HepG2 (cell line): ENCODE data around the gene TIMM17A. TPM values are rescaled to one million over a fixed set of nuclear protein-coding genes. Genes with fewer than 3 reads are reported as not detected.

Experiments
- ATAC-seq: fragments of 200-7000 bp; cut with Tn5 transposase; 3 replicates; pipeline ENCODE4 v1.9.1; 2020; ENCODE audit warnings: mild to moderate bottlenecking, moderate library complexity
- BruUV-seq: library from RNA; stranded (reverse); fragments of 400-500 nt; replicated peaks from 2 replicates; lab custom pipeline; 2021; lab: Mats Ljungman, UMichigan
- CTCF ChIA-PET: fragments of 300-600 bp; formaldehyde crosslinking; extraction: SDS; loops from one replicate; lab custom pipeline; 2021; ENCODE audit warnings: low total read pairs, inconsistent platforms, low intra/inter-chr PET ratio; lab: Yijun Ruan, JAX
- POLR2A ChIA-PET: fragments of 350-600 bp; sonication (Branson Sonifier 250); formaldehyde crosslinking; loops from one replicate; lab custom pipeline; 2020; ENCODE audit warnings: antibody characterized with exemption, inconsistent platforms; lab: Yijun Ruan, JAX
- DNase-seq: peaks from one replicate; pipeline ENCODE4 v3.0.0-alpha.2; 2015; ENCODE audit warnings: low spot score
- FAIRE-seq: peaks from 3 replicates; lab custom pipeline; 2011; peaks lifted over from hg19 to GRCh38; lab: Jason Lieb, UNC
- H2AFZ ChIP-seq: one replicate; pipeline ENCODE4 v1.6.1; 2011; ENCODE audit warnings: low read length, inconsistent platforms
- H3K27ac ChIP-seq: fragments of 300-600 bp; 3 replicates; pipeline ENCODE4 v1.8.0; 2011; ENCODE audit warnings: mixed run types, mild to moderate bottlenecking, mixed read lengths, low read length, inconsistent platforms; ENCODE audit not compliant: insufficient read depth; ENCODE audit errors: extremely low read length
- H3K27me3 ChIP-seq, 2 experiments: fragments of 200-600 bp in 1 of 2; 2 replicates in 1 of 2; 3 replicates in 1 of 2; pipeline versions ENCODE4 v1.6.0 to v1.8.0; 2011; ENCODE audit warnings: low read length in 2 of 2, mild to moderate bottlenecking in 2 of 2, moderate library complexity in 2 of 2, inconsistent platforms in 1 of 2; ENCODE audit not compliant: insufficient read depth in 2 of 2, control insufficient read depth in 1 of 2
- H3K36me3 ChIP-seq, 2 experiments: fragments of 200-600 bp in 1 of 2; replicated peaks in 1 of 2; 2 replicates in 1 of 2; 3 replicates in 1 of 2; pipeline versions ENCODE4 v1.5.1 to v1.8.0; 2011; ENCODE audit warnings: low read length in 2 of 2, inconsistent platforms in 1 of 2; ENCODE audit not compliant: insufficient read depth in 2 of 2, control insufficient read depth in 1 of 2
- H3K4me1 ChIP-seq: 2 replicates; pipeline ENCODE4 v1.5.1; 2012; ENCODE audit warnings: low read length, inconsistent platforms; ENCODE audit not compliant: insufficient read depth
- H3K4me2 ChIP-seq: 2 replicates; pipeline ENCODE4 v1.6.0; 2011; ENCODE audit warnings: low read depth, low read length, inconsistent platforms
- H3K4me3 ChIP-seq, 3 experiments: fragments of 200-600 bp in 1 of 3; sonication (generic), shearing (Covaris generic) in 1 of 3; replicated peaks in 1 of 3; 2 replicates each; pipeline ENCODE4 v1.5.1; 2011 to 2016; ENCODE audit warnings: low read length in 3 of 3, inconsistent platforms in 2 of 3, low read depth in 2 of 3, mild to moderate bottlenecking in 2 of 3, control low read depth in 1 of 3, mixed read lengths in 1 of 3; ENCODE audit not compliant: insufficient read depth in 1 of 3
- H3K79me2 ChIP-seq: one replicate; pipeline ENCODE4 v1.6.1; 2011; ENCODE audit warnings: low read length, inconsistent platforms; ENCODE audit not compliant: insufficient read depth
- H3K9ac ChIP-seq: 2 replicates; pipeline ENCODE4 v1.6.0; 2011; ENCODE audit warnings: mild to moderate bottlenecking, low read depth, low read length, inconsistent platforms; ENCODE audit not compliant: insufficient read depth
- H3K9me3 ChIP-seq: 2 replicates; pipeline ENCODE4 v1.5.1; 2012; ENCODE audit warnings: mild to moderate bottlenecking, low read length
- H4K20me1 ChIP-seq: 2 replicates; pipeline ENCODE4 v1.6.0; 2011; ENCODE audit warnings: inconsistent platforms, mild to moderate bottlenecking, low read length, moderate library complexity; ENCODE audit not compliant: insufficient read depth
- PCBP1 ChIP-seq: fragments of 200-400 bp; formaldehyde crosslinking; IDR thresholded peaks from 2 replicates; pipeline ENCODE4 v1.6.1; 2017; ENCODE audit warnings: mild to moderate bottlenecking, low read depth, low read length, borderline replicate concordance
- POLR2A ChIP-seq, 2 experiments: IDR thresholded peaks; 2 replicates each; pipeline ENCODE4 v1.6.1; 2011; ENCODE audit warnings: low read depth in 2 of 2, low read length in 2 of 2, mild to moderate bottlenecking in 1 of 2, moderate library complexity in 1 of 2; ENCODE audit not compliant: insufficient read depth in 1 of 2
- RARA ChIP-seq: IDR thresholded peaks from 2 replicates; pipeline ENCODE4 v1.6.1; 2016; ENCODE audit warnings: missing genetic modification reagents, missing compliant biosample characterization
- RBM39 ChIP-seq: fragments of 200-400 bp; formaldehyde crosslinking; IDR thresholded peaks from one replicate; pipeline ENCODE4 v1.6.1; 2018; ENCODE audit warnings: antibody characterized with exemption, mild to moderate bottlenecking, low read depth, low read length; ENCODE audit not compliant: poor library complexity, severe bottlenecking
- RXRA ChIP-seq: sonication (generic); formaldehyde crosslinking; IDR thresholded peaks from 2 replicates; pipeline ENCODE4 v1.5.1; 2020; ENCODE audit warnings: missing genetic modification reagents
- RXRB ChIP-seq: IDR thresholded peaks from 2 replicates; pipeline ENCODE4 v1.6.1; 2016; ENCODE audit warnings: borderline replicate concordance, missing genetic modification reagents, missing compliant biosample characterization
- SKI ChIP-seq: fragments of 450-650 bp; IDR thresholded peaks from one replicate; pipeline ENCODE4 v1.6.1; 2018; ENCODE audit warnings: mild to moderate bottlenecking; ENCODE audit not compliant: partially characterized antibody
- SSRP1 ChIP-seq: IDR thresholded peaks from 2 replicates; pipeline ENCODE4 v1.6.1; 2016; ENCODE audit warnings: control low read depth
- ZNF567 ChIP-seq: sonication (generic); formaldehyde crosslinking; IDR thresholded peaks from 2 replicates; pipeline ENCODE4 v1.8.1; 2023; ENCODE audit warnings: mild to moderate bottlenecking, missing genetic modification reagents, borderline replicate concordance
- ZNF639 ChIP-seq: conservative IDR thresholded peaks from 2 replicates; pipeline ENCODE4 v1.6.1; 2018; ENCODE audit warnings: missing genetic modification reagents
- WGBS: methylation state at CpG from one replicate; pipeline ENCODE4 v1.1.6; 2017; ENCODE audit warnings: low lambda C conversion rate; 5-methylcytosine and 5-hydroxymethylcytosine counted together
- in situ Hi-C: cut with HindIII; loops from 2 replicates; pipeline ENCODE4 v1.10.0; 2017; ENCODE audit warnings: low pct_unique_long_range_greater_than_20kb; ENCODE audit not compliant: extremely low pct_ligation_motif_present
- intact Hi-C: fragments of 100-400 bp; cut with micrococcal nuclease; formaldehyde crosslinking; loops from one replicate; pipeline ENCODE4 v1.10.0; 2022; ENCODE audit not compliant: unreplicated experiment
- polyA plus RNA-seq, 8 experiments: library from polyadenylated mRNA; depleted of rRNA in 3 of 8; stranded (reverse) in 7 of 8; unstranded in 1 of 8; fragments of >200 nt; fragmentation: Illumina TruSeq in 4 of 8; extraction: Trizol in 4 of 8; gene quantifications; 2 replicates each; pipeline versions ENCODE4 v1.2.1 to v1.2.3, GENCODE V29; 2011 to 2016; ENCODE audit warnings: low read depth in 4 of 8, missing spikeins in 1 of 8, mixed read lengths in 1 of 8; ENCODE audit not compliant: insufficient read depth in 1 of 8
- total RNA-seq, 5 experiments: library from RNA; depleted of rRNA; stranded (reverse); fragments of >200 nt; fragmentation: Illumina TruSeq; extraction: Trizol; gene quantifications; 2 replicates each; pipeline ENCODE4 v1.2.3, GENCODE V29; 2016; ENCODE audit warnings: low read depth in 1 of 5

TIMM17A gene
- total and polyA plus RNA-seq, 2 of the 13 experiments (the other 11 are each of a cell fraction or from before 2014, with no cell fraction given): 50.8 to 97.8 TPM

- no peaks in the 10 kb centered on the region for H3K9me3 ChIP-seq
- peaks cover 21% of the 10 kb centered on the region for H3K79me2 ChIP-seq
- no peak overlapping the region; the same call in 1 of the 2 replicates for H3K4me2 ChIP-seq
- no peak overlapping the region for H3K9ac ChIP-seq
- no TSS peak for BruUV-seq
- ChIA-PET CTCF (no interaction called here), POLR2A (interaction anchor here (1.5 to 4.1 kb wide), 4 partner anchors 19 to 69 kb away, joined by 4 to 21 read pairs (median 13); partner anchors contain the start of gene RNPEP)
- DNase-seq (no peak), FAIRE-seq (no peak), ATAC-seq (no peak)
- no peak overlapping the region for H2AFZ ChIP-seq
- peak; percentile 48; the same call in 1 of the 2 replicates for TF ChIP-seq RXRB (CRISPR knock-in tag)
- TF ChIP-seq ZNF639 (CRISPR knock-in tag): no peak
- no peak for TF ChIP-seq RBM39
- TF ChIP-seq RARA: peak; percentile 83
- TF ChIP-seq SKI: peak; percentile 38
- TF ChIP-seq PCBP1: no peak
- TF ChIP-seq ZNF567 (CRISPR knock-in tag): no peak
- peak; percentile 15; the same call in 1 of the 2 replicates for TF ChIP-seq RXRA
- TF ChIP-seq POLR2A (IDR thresholded peaks at IDR 0.05; ENCODE audit: insufficient read depth in 1 of 2, low read depth in 2 of 2, low read length in 2 of 2): 0 out of 4 replicates have a peak, but pooled peaks have one; percentile 23 to 26
- 0 out of 2 replicates have a peak, but pooled peaks have one; percentile 54 for TF ChIP-seq SSRP1 (CRISPR knock-in tag)
- intact Hi-C loops (no loop called here), in situ Hi-C loops (no loop called here)
- no peak overlapping the region for H3K27ac ChIP-seq
- H4K20me1 ChIP-seq: peaks cover 50% of the 10 kb centered on the region
- peaks cover 79% of the 10 kb centered on the region for H3K4me1 ChIP-seq
- no peak overlapping the region; a peak in 1 of 6 replicates for H3K4me3 ChIP-seq
- 83% methylated on average over 9 of the region's 9 CpGs for WGBS
- peaks cover 23 to 40% of the 10 kb centered on the region in 2 experiments for H3K36me3 ChIP-seq
- H3K27me3 ChIP-seq: no peaks in the 10 kb centered on the region; a peak in 1 of 5 replicates
Observed at GRCh38 chr1:202016022-202016810, 60.9 kb downstream of the TIMM17A start.
